Loucy (cell line): ENCODE data around the gene SIK1.
"Not testable (repeated sequence)": the region's sequence is repeated elsewhere in the genome, so short reads cannot be mapped to it uniquely, and the experiment has no call there.

ENCODE experiments used
- EZH2phosphoT487 ChIP-seq: fragments of 200-600 bp; IDR thresholded peaks from 2 replicates; pipeline ENCODE4 v1.6.1; 2018; ENCODE audit warnings: antibody characterized with exemption, mild to moderate bottlenecking, moderate library complexity, borderline replicate concordance
- TF ChIP-seq, protein P1 (sequence below): fragments of 200-600 bp; sonication (generic); conservative IDR thresholded peaks from 2 replicates; pipeline ENCODE4 v1.5.1; 2014; ENCODE audit warnings: mild to moderate bottlenecking, antibody characterized with exemption, low read length

DNA sequence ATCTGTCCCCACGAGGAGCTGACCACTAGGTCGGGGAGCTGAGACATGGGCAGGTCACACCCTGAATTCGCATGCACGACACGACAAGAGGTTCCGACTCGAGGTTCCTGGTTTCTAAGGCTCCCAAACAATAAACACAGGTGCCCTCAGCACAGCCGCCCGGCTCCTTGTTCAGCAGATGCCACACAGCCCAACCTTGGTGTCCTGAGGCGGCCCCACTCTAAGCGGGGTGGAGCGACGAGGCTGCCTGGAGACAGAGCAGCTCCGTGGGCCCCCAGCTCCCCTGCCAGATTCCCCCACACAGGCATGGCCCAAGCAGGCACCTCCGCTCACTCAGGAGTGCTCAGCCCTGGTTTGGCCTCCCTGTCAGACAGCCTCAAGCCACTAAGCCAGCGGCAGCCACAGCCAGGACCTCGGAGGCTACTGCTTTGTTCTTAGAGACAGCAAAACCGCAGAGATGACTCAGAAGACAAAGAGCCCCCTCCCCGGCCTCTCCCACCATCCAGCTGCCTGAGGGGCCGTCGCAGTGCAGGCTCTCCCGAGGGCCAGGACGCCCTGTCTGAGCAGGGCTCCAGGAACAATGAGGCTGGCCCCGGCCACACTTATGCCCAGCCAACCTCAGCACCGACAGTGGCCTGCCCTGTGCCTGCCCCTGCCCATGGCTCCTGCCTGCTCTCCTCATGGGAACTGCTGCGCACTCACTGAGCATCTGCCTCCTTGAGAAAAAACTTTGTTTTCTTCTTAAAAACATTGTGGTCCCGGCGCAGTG is 14.7 kb downstream of the SIK1 start:
- TF ChIP-seq, protein P1, sequence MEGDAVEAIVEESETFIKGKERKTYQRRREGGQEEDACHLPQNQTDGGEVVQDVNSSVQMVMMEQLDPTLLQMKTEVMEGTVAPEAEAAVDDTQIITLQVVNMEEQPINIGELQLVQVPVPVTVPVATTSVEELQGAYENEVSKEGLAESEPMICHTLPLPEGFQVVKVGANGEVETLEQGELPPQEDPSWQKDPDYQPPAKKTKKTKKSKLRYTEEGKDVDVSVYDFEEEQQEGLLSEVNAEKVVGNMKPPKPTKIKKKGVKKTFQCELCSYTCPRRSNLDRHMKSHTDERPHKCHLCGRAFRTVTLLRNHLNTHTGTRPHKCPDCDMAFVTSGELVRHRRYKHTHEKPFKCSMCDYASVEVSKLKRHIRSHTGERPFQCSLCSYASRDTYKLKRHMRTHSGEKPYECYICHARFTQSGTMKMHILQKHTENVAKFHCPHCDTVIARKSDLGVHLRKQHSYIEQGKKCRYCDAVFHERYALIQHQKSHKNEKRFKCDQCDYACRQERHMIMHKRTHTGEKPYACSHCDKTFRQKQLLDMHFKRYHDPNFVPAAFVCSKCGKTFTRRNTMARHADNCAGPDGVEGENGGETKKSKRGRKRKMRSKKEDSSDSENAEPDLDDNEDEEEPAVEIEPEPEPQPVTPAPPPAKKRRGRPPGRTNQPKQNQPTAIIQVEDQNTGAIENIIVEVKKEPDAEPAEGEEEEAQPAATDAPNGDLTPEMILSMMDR: not testable (repeated sequence)
- not testable (repeated sequence) for TF ChIP-seq EZH2phosphoT487
